Measurements from ENCODE around the gene FRMPD4.

- TF ChIP-seq FOXM1 (IDR thresholded peaks at IDR 0.05; ENCODE audit: borderline replicate concordance) (no peak), FOXK2 (IDR thresholded peaks at IDR 0.05) (no peak), BHLHE40 (IDR thresholded peaks at IDR 0.05; ENCODE audit: borderline replicate concordance) (no peak), TARDBP (IDR thresholded peaks at IDR 0.05) (no peak), ARNT (IDR thresholded peaks at IDR 0.05) (no peak), SP1 (IDR thresholded peaks at IDR 0.05) (no peak), PKNOX1 (IDR thresholded peaks at IDR 0.05) (no peak), NFRKB (IDR thresholded peaks at IDR 0.05) (no peak), L3MBTL2 (conservative IDR thresholded peaks at IDR 0.05) (no peak), FOXA1 (IDR thresholded peaks at IDR 0.05) (no peak), SUZ12 (IDR thresholded peaks at IDR 0.05) (no peak), ELF4 (IDR thresholded peaks at IDR 0.05) (no peak), HDGF (IDR thresholded peaks at IDR 0.05; ENCODE audit: borderline replicate concordance) (no peak)
Measured at GRCh38 chrX:12771445-12772069, 633.3 kb downstream of the FRMPD4 start.

Measured in HEK293T (cell line).